ENCODE results near the gene NLRP8. TPM values are rescaled to one million over a fixed set of nuclear protein-coding genes. Genes with fewer than 3 reads are reported as not detected.
"Not testable (repeated sequence)": the region's sequence is repeated elsewhere in the genome, so short reads cannot be mapped to it uniquely, and the experiment has no call there.

The NLRP8 gene
- total RNA-seq, 4 donors from 2014 or later, result not detected

DNA sequence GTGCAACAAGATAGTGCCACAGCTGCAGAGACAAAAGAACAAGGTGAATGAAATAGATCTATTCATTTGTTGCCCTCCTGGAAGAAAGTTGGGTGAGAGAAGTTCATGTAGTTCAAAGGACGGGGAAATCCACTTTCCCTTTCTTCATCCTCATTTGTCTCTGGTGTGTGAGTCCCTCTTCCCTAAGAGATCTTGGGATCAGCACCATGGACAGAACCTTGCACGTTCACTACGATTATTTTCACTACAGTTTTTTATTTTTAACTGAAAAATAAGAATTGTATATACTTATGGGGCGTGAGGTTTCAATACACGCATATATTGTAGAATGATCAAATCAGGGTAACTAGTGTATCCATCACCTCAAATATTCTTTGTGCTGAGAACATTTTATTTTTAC lies 68.1 kb downstream of the NLRP8 start:
- no peaks in the 10 kb centered on the region for H3K9me3 ChIP-seq
- H3K36me3 ChIP-seq, result no peaks in the 10 kb centered on the region
- H3K27me3 ChIP-seq, result no peaks in the 10 kb centered on the region
- ATAC-seq (no peak), DNase-seq (no peak)
- H3K27ac ChIP-seq, result no peak overlapping the region
- TF ChIP-seq, protein P1, sequence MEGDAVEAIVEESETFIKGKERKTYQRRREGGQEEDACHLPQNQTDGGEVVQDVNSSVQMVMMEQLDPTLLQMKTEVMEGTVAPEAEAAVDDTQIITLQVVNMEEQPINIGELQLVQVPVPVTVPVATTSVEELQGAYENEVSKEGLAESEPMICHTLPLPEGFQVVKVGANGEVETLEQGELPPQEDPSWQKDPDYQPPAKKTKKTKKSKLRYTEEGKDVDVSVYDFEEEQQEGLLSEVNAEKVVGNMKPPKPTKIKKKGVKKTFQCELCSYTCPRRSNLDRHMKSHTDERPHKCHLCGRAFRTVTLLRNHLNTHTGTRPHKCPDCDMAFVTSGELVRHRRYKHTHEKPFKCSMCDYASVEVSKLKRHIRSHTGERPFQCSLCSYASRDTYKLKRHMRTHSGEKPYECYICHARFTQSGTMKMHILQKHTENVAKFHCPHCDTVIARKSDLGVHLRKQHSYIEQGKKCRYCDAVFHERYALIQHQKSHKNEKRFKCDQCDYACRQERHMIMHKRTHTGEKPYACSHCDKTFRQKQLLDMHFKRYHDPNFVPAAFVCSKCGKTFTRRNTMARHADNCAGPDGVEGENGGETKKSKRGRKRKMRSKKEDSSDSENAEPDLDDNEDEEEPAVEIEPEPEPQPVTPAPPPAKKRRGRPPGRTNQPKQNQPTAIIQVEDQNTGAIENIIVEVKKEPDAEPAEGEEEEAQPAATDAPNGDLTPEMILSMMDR (IDR thresholded peaks at IDR 0.05 in 4 of 5, conservative IDR thresholded peaks at IDR 0.05 in 1 of 5), result no peak
- TF ChIP-seq POLR2A (IDR thresholded peaks at IDR 0.05), result no peak
- intact Hi-C loops (cut with DNase I; ENCODE audit: low total_unique reads), result no loop called here
- H3K4me3 ChIP-seq, result no peak overlapping the region
- in situ Hi-C loops (cut with MboI; ENCODE audit: low sequenced_read_pairs in 4 of 4), result no loop called here
- no peaks in the 10 kb centered on the region for H3K4me1 ChIP-seq

DNA sequence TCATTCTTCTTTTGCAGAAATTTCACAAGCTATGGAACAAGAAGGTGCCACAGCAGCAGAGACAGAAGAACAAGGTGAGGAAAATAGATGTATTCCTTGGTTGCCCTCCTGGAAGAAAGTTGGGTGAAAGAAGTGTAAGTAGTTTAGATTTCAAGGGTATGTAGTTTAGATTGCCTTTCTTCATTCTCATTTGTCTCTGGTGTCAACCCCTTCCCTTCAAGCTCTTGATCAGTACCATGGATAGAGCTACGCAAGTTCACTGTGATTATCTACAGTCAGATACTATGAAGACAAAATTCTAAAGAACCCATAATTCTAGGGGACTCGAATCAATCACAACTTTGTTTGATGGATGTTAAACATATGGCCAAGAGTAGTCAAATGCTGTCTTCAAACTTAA lies 71.7 kb downstream of the NLRP8 start:
- ATAC-seq; H3K4me3 ChIP-seq; intact Hi-C loops (cut with DNase I; ENCODE audit: low total_unique reads); in situ Hi-C loops (cut with MboI; ENCODE audit: low sequenced_read_pairs in 4 of 4); H3K27ac ChIP-seq; H3K9me3 ChIP-seq; DNase-seq; H3K27me3 ChIP-seq; H3K4me1 ChIP-seq; H3K36me3 ChIP-seq: not testable (repeated sequence)

DNA sequence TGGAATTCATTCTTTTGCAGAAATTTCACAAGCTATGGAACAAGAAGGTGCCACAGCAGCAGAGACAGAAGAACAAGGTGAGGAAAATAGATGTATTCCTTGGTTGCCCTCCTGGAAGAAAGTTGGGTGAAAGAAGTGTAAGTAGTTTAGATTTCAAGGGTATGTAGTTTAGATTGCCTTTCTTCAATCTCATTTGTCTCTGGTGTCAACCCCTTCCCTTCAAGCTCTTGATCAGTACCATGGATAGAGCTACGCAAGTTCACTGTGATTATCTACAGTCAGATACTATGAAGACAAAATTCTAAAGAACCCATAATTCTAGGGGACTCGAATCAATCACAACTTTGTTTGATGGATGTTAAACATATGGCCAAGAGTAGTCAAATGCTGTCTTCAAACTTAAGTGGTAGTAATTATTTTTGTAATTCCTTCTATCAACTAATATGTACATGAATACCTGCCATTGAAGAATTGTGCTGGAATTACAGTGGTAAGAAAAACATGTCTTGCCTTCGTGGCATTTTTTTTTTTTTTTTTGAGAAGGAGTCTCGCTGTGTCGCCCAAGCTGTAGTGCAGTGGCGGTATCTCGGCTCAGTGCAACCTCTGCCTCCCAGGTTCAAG lies 72.8 kb downstream of the NLRP8 start:
- H3K27ac ChIP-seq; H3K27me3 ChIP-seq; H3K4me1 ChIP-seq; H3K36me3 ChIP-seq; DNase-seq; intact Hi-C loops (cut with DNase I; ENCODE audit: low total_unique reads); ATAC-seq; in situ Hi-C loops (cut with MboI; ENCODE audit: low sequenced_read_pairs in 4 of 4); H3K9me3 ChIP-seq; H3K4me3 ChIP-seq: not testable (repeated sequence)

DNA sequence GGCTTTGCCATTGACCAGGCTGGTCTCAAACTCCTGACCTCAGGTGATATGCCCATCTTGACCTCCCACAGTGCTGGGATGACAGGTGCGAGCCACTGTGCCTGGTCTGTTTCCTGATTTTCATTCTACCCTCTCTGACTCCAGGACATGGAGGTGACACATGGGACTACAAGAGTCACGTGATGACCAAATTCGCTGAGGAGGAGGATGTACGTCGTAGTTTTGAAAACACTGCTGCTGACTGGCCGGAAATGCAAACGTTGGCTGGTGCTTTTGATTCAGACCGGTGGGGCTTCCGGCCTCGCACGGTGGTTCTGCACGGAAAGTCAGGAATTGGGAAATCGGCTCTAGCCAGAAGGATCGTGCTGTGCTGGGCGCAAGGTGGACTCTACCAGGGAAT lies 79.1 kb downstream of the NLRP8 start:
- ATAC-seq, result no peak
- Histone ChIP-seq H3K27ac (no peak overlapping the region), H3K9me3 (no peaks in the 10 kb centered on the region), H3K27me3 (no peaks in the 10 kb centered on the region), H3K4me1 (no peaks in the 10 kb centered on the region), H3K36me3 (no peaks in the 10 kb centered on the region), H3K4me3 (no peak overlapping the region)
- in situ Hi-C loops (cut with MboI; ENCODE audit: low sequenced_read_pairs in 4 of 4) (no loop called here), intact Hi-C loops (cut with DNase I; ENCODE audit: low total_unique reads) (no loop called here)
- DNase-seq, result no peak
- TF ChIP-seq, protein P1 (IDR thresholded peaks at IDR 0.05 in 4 of 5, conservative IDR thresholded peaks at IDR 0.05 in 1 of 5), result no peak
- TF ChIP-seq POLR2A (IDR thresholded peaks at IDR 0.05), result no peak

Other genes starting within 250 kb of the NLRP8 start
- gene NLRP9, start 209.4 kb upstream of the NLRP8 start, total RNA-seq, result not detected
- not detected for gene RFPL4A, start 188.7 kb upstream of the NLRP8 start, total RNA-seq
- gene RFPL4AL1, start 178.7 kb upstream of the NLRP8 start, total RNA-seq, result not detected
- not detected for gene NLRP11, start 115.8 kb upstream of the NLRP8 start, total RNA-seq
- gene NLRP4, start 111.3 kb upstream of the NLRP8 start, total RNA-seq, result not detected
- gene NLRP13, start 15.5 kb upstream of the NLRP8 start, total RNA-seq, result not detected
- not detected for gene NLRP5, start 38.9 kb downstream of the NLRP8 start, total RNA-seq
- 10 to 100 TPM; 16.7 to 43.0 (median 26.5) TPM for gene ZNF787, start 173.5 kb downstream of the NLRP8 start, total RNA-seq
- 10 to 100 TPM; 16.4 to 38.9 (median 24.9) TPM for gene ZNF444, start 193.5 kb downstream of the NLRP8 start, total RNA-seq
- not detected for gene GALP, start 228.2 kb downstream of the NLRP8 start, total RNA-seq
- not detected for gene ZSCAN5B, start 250.0 kb downstream of the NLRP8 start, total RNA-seq

All from gastrocnemius medialis (tissue), 4 donors.